Measurements from ENCODE around the gene FEM1A. TPM values are rescaled to one million over a fixed set of nuclear protein-coding genes. Genes with fewer than 3 reads are reported as not detected.

The FEM1A gene
- total RNA-seq, 2 donors from 2014 or later, result 8.0 to 20.4 TPM

DNA sequence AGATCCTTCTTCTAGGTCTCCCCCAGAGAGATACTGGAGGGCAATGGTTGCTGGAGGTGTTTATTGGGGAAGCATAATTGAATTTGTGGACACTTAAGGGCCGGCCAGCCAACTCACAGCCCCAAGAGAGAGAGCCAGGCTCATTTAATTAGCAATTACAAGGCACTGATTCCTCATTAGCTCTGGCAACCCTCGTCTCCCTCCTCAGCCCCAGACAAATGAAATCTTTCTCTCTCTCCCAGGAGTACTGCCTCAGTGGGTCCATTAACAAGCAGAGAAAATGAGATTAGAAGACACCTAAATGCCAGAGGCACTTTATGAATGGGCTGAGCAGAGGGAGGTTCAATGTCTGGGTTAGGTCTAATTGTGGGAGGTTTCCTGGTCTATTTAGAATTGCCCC, 19.0 kb upstream of the FEM1A start:
- H3K36me3 ChIP-seq (replicated peaks in 1 of 2; ENCODE audit: insufficient read depth in 1 of 2, low read depth in 2 of 2), result no peaks in the 10 kb centered on the region
- intact Hi-C loops (cut with DNase I), result no loop called here
- DNase-seq (no peak), ATAC-seq (no peak)
- H3K9me3 ChIP-seq, result no peaks in the 10 kb centered on the region
- H3K27ac ChIP-seq, result no peak overlapping the region
- no peak overlapping the region for H3K4me3 ChIP-seq
- H3K4me1 ChIP-seq, result no peaks in the 10 kb centered on the region
- WGBS, 2 donors, result 21 to 54% methylated on average over 2 of the region's 2 CpGs
- TF ChIP-seq, protein P1, sequence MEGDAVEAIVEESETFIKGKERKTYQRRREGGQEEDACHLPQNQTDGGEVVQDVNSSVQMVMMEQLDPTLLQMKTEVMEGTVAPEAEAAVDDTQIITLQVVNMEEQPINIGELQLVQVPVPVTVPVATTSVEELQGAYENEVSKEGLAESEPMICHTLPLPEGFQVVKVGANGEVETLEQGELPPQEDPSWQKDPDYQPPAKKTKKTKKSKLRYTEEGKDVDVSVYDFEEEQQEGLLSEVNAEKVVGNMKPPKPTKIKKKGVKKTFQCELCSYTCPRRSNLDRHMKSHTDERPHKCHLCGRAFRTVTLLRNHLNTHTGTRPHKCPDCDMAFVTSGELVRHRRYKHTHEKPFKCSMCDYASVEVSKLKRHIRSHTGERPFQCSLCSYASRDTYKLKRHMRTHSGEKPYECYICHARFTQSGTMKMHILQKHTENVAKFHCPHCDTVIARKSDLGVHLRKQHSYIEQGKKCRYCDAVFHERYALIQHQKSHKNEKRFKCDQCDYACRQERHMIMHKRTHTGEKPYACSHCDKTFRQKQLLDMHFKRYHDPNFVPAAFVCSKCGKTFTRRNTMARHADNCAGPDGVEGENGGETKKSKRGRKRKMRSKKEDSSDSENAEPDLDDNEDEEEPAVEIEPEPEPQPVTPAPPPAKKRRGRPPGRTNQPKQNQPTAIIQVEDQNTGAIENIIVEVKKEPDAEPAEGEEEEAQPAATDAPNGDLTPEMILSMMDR (IDR thresholded peaks at IDR 0.05), result no peak
- H3K27me3 ChIP-seq, result no peaks in the 10 kb centered on the region

DNA sequence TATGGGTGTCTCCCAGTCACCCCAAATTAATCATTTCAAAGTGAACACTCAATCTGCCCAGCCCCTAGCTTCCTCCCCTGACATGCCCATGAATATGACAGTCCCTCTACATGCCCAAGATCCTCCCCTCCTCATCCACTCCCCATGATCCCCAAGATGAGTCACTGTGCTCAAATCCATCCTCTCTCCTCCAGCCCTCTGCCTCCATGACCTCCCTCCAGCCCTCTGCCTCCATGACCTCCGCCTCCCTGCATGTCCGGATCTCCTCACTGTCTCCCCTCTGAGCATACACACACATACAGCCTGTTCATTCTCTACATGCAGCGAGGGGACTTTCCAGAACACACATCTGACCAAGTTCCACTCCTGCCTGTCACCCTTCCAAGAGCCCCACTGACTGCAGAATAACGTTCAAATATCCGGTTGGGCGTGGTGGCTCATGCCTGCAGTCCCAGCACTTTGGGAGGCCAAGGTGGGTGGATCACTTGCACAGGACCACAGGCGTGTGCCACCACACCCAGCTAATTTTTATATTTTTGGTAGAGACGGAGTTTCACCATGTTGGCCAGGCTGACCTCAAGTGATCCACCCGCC, 18.4 kb upstream of the FEM1A start:
- H3K27me3 ChIP-seq, result no peaks in the 10 kb centered on the region
- no peaks in the 10 kb centered on the region for H3K36me3 ChIP-seq (replicated peaks in 1 of 2; ENCODE audit: insufficient read depth in 1 of 2, low read depth in 2 of 2)
- no peak for TF ChIP-seq POLR2A (IDR thresholded peaks at IDR 0.05)
- TF ChIP-seq, protein P1 (IDR thresholded peaks at IDR 0.05), result no peak
- no peaks in the 10 kb centered on the region for H3K4me1 ChIP-seq
- DNase-seq (no peak), ATAC-seq (no peak)
- H3K4me3 ChIP-seq, result no peak overlapping the region
- no peak overlapping the region for H3K27ac ChIP-seq
- H3K9me3 ChIP-seq, result no peaks in the 10 kb centered on the region
- WGBS, 2 donors, result 49 to 65% methylated on average over 6 to 9 of the region's 9 CpGs
- intact Hi-C loops (cut with DNase I), result no loop called here

GRCh38 chr19:4774136-4774535, 17.4 kb upstream of the FEM1A start:
- 37 to 49% methylated on average over 3 of the region's 3 CpGs for WGBS, 2 donors
- no peak overlapping the region for H3K27ac ChIP-seq
- no peak for DNase-seq

DNA sequence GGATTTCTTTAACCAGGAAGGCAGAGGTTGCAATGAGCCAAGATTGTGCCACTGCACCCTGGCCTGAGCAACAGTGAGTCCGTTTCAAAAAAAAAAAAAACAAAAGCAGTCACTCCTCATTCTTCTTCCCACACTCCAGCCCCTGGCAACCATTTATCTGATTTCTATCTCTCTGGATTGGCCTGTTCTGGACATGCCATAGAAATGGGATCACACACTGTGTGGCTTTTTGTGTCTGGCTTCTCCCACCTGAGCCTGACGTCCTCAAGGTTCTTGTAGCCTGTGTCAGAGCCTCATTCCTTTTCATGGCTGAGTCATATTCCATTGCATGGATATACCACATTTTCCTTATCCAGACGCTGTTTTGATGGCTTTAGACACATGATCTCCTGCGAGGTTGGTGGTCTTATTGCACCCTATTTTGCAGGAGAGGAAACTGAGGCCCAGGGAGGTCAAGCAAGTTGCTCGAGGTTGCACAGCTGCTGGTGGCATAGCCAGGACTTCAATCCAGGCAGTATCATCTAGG, 15.8 kb upstream of the FEM1A start:
- Histone ChIP-seq H3K4me1 (no peaks in the 10 kb centered on the region), H3K27me3 (no peaks in the 10 kb centered on the region), H3K9me3 (no peaks in the 10 kb centered on the region), H3K4me3 (no peak overlapping the region), H3K27ac (no peak overlapping the region), H3K36me3 (replicated peaks in 1 of 2; ENCODE audit: insufficient read depth in 1 of 2, low read depth in 2 of 2) (no peaks in the 10 kb centered on the region)
- no peak for TF ChIP-seq POLR2A (IDR thresholded peaks at IDR 0.05)
- TF ChIP-seq, protein P1 (IDR thresholded peaks at IDR 0.05), result no peak
- intact Hi-C loops (cut with DNase I), result no loop called here
- DNase-seq (no peak), ATAC-seq (no peak)
- 53 to 58% methylated on average over 5 of the region's 5 CpGs for WGBS, 2 donors

More at GRCh38 chr19:4774136-4774535, 17.4 kb upstream of the FEM1A start:
- no peak for ATAC-seq
- intact Hi-C loops (cut with DNase I), result no loop called here
- Histone ChIP-seq H3K4me3 (no peak overlapping the region), H3K9me3 (no peaks in the 10 kb centered on the region), H3K4me1 (no peaks in the 10 kb centered on the region), H3K36me3 (replicated peaks in 1 of 2; ENCODE audit: insufficient read depth in 1 of 2, low read depth in 2 of 2) (no peaks in the 10 kb centered on the region), H3K27me3 (no peaks in the 10 kb centered on the region)
- TF ChIP-seq, protein P1 (IDR thresholded peaks at IDR 0.05), result no peak
- no peak for TF ChIP-seq POLR2A (IDR thresholded peaks at IDR 0.05)

Data from body of pancreas (tissue), 4 donors.